ENCODE data around the gene SUN2. TPM values are rescaled to one million over a fixed set of nuclear protein-coding genes. Genes with fewer than 3 reads are reported as not detected.

The SUN2 gene
- total RNA-seq, 1 donor from 2014 or later = 148 TPM

DNA sequence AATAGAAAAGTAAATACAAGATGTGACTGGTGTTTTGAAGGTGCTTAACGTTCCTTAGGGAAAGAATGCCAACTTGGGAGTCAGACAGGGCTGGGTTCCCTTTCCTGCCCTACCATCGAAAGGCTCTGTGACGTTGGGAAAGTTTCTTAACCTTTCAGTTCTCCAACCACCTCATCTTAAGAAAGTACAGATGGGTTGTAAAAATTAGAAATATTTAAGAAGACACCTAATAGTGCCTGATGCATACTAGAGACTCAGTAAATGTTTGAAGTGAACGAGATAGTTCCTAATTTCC, 49.0 kb downstream of the SUN2 start:
- no peaks in the 10 kb centered on the region for H3K27me3 Mint-ChIP-seq (ENCODE audit: unreplicated experiment)
- no peak for DNase-seq (ENCODE audit: extremely low spot score, unreplicated experiment)
- TF ChIP-seq, protein P1, sequence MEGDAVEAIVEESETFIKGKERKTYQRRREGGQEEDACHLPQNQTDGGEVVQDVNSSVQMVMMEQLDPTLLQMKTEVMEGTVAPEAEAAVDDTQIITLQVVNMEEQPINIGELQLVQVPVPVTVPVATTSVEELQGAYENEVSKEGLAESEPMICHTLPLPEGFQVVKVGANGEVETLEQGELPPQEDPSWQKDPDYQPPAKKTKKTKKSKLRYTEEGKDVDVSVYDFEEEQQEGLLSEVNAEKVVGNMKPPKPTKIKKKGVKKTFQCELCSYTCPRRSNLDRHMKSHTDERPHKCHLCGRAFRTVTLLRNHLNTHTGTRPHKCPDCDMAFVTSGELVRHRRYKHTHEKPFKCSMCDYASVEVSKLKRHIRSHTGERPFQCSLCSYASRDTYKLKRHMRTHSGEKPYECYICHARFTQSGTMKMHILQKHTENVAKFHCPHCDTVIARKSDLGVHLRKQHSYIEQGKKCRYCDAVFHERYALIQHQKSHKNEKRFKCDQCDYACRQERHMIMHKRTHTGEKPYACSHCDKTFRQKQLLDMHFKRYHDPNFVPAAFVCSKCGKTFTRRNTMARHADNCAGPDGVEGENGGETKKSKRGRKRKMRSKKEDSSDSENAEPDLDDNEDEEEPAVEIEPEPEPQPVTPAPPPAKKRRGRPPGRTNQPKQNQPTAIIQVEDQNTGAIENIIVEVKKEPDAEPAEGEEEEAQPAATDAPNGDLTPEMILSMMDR (IDR thresholded peaks at IDR 0.05) = no peak
- H3K36me3 Mint-ChIP-seq (ENCODE audit: unreplicated experiment) = peaks cover 2% of the 10 kb centered on the region
- H3K4me1 Mint-ChIP-seq (ENCODE audit: unreplicated experiment) = peaks cover 43% of the 10 kb centered on the region
- peak overlapping the region; percentile 91 for H3K4me3 Mint-ChIP-seq (ENCODE audit: unreplicated experiment)
- H3K27ac Mint-ChIP-seq (ENCODE audit: unreplicated experiment) = peak overlapping the region; percentile 92
- no peaks in the 10 kb centered on the region for H3K9me3 Mint-ChIP-seq (ENCODE audit: unreplicated experiment)

DNA sequence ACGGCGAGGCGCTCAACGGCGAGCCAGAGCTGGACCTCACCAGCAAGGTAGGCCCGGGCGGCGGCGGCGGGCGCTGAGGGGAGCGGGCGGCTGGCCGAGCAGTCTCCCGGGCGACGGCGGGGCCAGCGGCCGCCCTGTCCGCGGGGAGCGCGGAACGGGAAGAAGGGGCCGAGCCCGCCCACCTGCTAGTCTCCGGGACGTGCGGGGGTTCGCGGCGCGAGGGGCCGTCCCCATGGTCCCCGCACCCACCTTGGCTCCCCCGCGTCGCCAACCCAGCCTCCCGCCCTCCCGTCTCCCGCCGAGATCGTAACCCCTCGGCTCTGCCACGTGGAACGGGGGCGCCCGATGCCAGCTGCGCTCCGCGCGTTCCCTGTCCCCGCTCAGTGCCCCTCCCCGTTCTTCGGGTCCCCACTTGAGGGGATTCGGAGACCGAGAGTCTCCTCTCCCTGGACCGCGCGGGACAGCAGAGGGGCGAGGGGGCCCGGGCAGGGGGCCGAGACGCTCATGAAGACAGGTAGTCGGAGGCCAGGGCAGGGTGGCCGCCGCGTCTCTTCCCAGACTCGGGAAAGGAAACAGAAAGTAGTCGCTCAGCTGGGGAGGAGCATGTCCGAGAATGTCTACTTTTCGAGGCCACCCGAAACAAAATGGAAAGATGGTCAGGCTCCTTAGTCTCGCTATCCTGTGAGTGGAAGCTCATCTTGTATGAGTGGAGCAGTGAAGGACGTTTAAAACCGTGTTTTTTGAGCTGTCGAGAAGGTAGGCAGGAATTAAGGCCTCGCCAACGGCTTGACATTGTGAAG, 49.5 kb downstream of the SUN2 start:
- Mint-ChIP-seq H3K4me3 (ENCODE audit: unreplicated experiment) (peak overlapping the region; percentile 91), H3K4me1 (ENCODE audit: unreplicated experiment) (peaks cover 46% of the 10 kb centered on the region), H3K27ac (ENCODE audit: unreplicated experiment) (peak overlapping the region; percentile 92), H3K36me3 (ENCODE audit: unreplicated experiment) (peaks cover 2% of the 10 kb centered on the region), H3K27me3 (ENCODE audit: unreplicated experiment) (no peaks in the 10 kb centered on the region), H3K9me3 (ENCODE audit: unreplicated experiment) (no peaks in the 10 kb centered on the region)
- no peak for DNase-seq (ENCODE audit: extremely low spot score, unreplicated experiment)
- TF ChIP-seq, protein P1 (IDR thresholded peaks at IDR 0.05) = no peak

DNA sequence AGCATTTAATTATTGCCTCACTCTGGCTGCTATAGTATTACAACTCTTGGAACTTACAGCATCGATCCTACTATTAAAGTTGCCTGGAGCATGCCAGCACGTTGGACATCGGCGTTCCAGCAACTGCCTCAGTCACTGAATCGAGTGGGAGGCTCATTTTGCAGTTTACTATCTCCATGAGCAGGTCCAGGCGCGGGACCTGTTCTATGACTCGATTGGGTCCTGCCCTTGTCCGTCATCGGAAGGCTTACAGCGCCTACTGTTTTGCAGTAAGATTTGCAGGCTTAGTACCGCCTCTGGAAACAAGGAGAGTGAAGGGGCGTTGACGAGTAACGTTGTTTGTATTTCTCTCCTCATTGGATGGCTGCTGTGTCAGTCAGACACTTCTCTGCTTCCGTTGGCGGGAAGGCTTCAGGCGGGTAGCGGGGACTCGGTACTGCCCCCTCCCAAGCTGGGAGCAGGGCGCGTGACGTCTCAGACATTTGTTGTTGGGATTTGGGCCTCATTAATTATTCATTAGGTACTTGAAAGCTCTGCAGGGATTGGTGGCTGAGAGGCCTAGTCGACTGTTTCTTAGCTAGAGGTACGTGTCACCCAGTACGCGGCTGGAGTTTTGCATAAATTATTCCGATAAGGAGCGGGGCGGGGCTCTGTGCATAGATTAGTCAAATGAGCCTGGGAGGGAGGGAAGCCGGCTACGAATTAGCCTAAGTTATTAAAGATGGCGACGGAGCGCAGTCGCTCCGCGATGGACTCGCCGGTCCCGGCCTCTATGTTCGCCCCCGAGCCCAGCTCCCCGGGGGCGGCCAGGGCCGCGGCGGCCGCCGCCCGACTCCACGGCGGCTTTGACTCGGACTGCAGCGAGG, 50.3 kb downstream of the SUN2 start, which contains the start of gene GTPBP1:
GTPBP1 (plus strand) TSS at position 710 of the 866 bp plus-strand sequence; CDS start at position 722, 12 bp downstream.
- H3K36me3 Mint-ChIP-seq (ENCODE audit: unreplicated experiment) = no peaks in the 10 kb centered on the region
- H3K27ac Mint-ChIP-seq (ENCODE audit: unreplicated experiment) = peak within 1 kb of the TSS; percentile 94
- no peaks in the 10 kb centered on the region for H3K9me3 Mint-ChIP-seq (ENCODE audit: unreplicated experiment)
- no peaks in the 10 kb centered on the region for H3K27me3 Mint-ChIP-seq (ENCODE audit: unreplicated experiment)
- TF ChIP-seq, protein P1 (IDR thresholded peaks at IDR 0.05) = peak; percentile 14
- DNase-seq (ENCODE audit: extremely low spot score, unreplicated experiment) = peak; percentile 99
- H3K4me1 Mint-ChIP-seq (ENCODE audit: unreplicated experiment) = peaks cover 45% of the 10 kb centered on the region
- peak within 1 kb of the TSS; percentile 91 for H3K4me3 Mint-ChIP-seq (ENCODE audit: unreplicated experiment)

DNA sequence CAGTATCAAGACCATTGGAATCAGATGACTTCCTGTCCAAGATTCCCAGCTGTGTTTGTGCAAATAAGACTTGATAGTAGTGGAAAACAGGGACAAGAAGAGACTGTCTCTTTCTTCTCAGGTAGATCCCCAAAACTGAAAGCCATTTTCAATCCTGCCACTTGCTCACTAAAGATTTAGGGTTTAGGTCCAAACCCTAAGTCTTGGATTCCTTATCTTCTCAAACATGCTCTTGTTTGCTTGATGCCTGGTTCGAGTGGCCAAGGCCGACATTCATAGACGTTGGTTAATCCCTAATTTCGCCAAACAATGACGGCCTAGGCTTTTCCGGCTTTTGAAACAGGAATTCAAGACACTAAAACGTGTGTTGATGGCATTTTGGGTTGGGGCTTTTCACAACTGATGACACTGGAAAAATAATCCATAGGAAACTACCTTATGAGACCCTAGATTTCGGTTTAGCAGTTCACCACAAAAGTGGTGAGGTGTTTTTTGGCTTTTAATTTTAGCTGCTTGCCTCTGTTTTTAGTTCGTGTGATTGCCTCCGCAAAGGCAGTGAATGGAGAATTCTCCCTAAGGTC, 51.1 kb downstream of the SUN2 start:
- Mint-ChIP-seq H3K27ac (ENCODE audit: unreplicated experiment) (peak overlapping the region; percentile 94), H3K4me1 (ENCODE audit: unreplicated experiment) (peaks cover 46% of the 10 kb centered on the region), H3K4me3 (ENCODE audit: unreplicated experiment) (peak overlapping the region; percentile 75), H3K27me3 (ENCODE audit: unreplicated experiment) (no peaks in the 10 kb centered on the region), H3K9me3 (ENCODE audit: unreplicated experiment) (no peaks in the 10 kb centered on the region), H3K36me3 (ENCODE audit: unreplicated experiment) (no peaks in the 10 kb centered on the region)
- DNase-seq (ENCODE audit: extremely low spot score, unreplicated experiment) = no peak
- TF ChIP-seq, protein P1 (IDR thresholded peaks at IDR 0.05) = no peak

All from osteocyte (in vitro differentiated cells).